ENCODE data around the gene NELFB. TPM values are rescaled to one million over a fixed set of nuclear protein-coding genes. Genes with fewer than 3 reads are reported as not detected.

NELFB gene
- total RNA-seq, 3 donors from 2014 or later = 32.6 to 39.2 (median 38.7) TPM

- Histone ChIP-seq H3K9me3 (no peaks in the 10 kb centered on the region), H3K4me1 (no peaks in the 10 kb centered on the region), H3K4me3 (no peak overlapping the region), H3K27ac (no peak overlapping the region), H3K36me3 (no peaks in the 10 kb centered on the region), H3K27me3 (no peaks in the 10 kb centered on the region)
- TF ChIP-seq POLR2AphosphoS5 (IDR thresholded peaks at IDR 0.05) (no peak), CTCF (IDR thresholded peaks at IDR 0.05) (no peak), POLR2A (IDR thresholded peaks at IDR 0.05) (no peak)
- no peak for DNase-seq (ENCODE audit: low spot score in 2 of 2)
- intact Hi-C loops (cut with DNase I; ENCODE audit: low total_unique reads) = no loop called here
These were observed 7.8 kb downstream of the NELFB start for GRCh38 chr9:137262909-137263285.

DNA sequence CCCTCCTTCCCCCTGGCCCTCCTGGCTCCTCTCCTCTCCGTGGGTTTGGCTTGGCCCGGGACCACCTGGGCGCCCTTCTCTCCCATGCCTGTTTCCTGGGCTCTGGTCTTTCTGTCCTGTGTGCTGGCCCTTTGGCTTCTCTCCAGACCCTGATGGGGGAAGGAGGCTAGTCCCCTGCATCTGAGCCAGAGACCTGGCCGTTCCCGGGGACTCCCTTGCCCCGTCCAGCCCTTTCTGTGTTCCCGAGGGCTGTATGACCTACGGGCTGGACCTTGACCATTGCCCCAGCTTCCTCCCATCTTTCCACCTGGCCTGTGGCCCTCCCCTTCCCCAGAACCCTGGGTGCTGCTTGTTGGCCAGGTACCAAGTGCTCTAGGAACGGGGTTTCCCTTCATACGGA is 8.4 kb downstream of the NELFB start:
- Histone ChIP-seq H3K9me3 (no peaks in the 10 kb centered on the region), H3K36me3 (no peaks in the 10 kb centered on the region), H3K27me3 (no peaks in the 10 kb centered on the region), H3K4me1 (no peaks in the 10 kb centered on the region), H3K4me3 (no peak overlapping the region), H3K27ac (no peak overlapping the region)
- intact Hi-C loops (cut with DNase I; ENCODE audit: low total_unique reads) = no loop called here
- no peak for DNase-seq (ENCODE audit: low spot score in 2 of 2)
- TF ChIP-seq POLR2AphosphoS5 (IDR thresholded peaks at IDR 0.05) (no peak), CTCF (IDR thresholded peaks at IDR 0.05) (no peak), POLR2A (IDR thresholded peaks at IDR 0.05) (no peak)

GRCh38 chr9:137264067-137264466 is 8.9 kb downstream of the NELFB start:
- DNase-seq (ENCODE audit: low spot score in 2 of 2) = no peak
- intact Hi-C loops (cut with DNase I; ENCODE audit: low total_unique reads) = no loop called here
- H3K36me3 ChIP-seq = no peaks in the 10 kb centered on the region
- TF ChIP-seq CTCF (IDR thresholded peaks at IDR 0.05) (no peak), POLR2AphosphoS5 (IDR thresholded peaks at IDR 0.05) (no peak), POLR2A (IDR thresholded peaks at IDR 0.05) (no peak)
- no peak overlapping the region for H3K27ac ChIP-seq
- H3K27me3 ChIP-seq = no peaks in the 10 kb centered on the region
- no peaks in the 10 kb centered on the region for H3K4me1 ChIP-seq
- H3K4me3 ChIP-seq = no peak overlapping the region
- no peaks in the 10 kb centered on the region for H3K9me3 ChIP-seq

DNA sequence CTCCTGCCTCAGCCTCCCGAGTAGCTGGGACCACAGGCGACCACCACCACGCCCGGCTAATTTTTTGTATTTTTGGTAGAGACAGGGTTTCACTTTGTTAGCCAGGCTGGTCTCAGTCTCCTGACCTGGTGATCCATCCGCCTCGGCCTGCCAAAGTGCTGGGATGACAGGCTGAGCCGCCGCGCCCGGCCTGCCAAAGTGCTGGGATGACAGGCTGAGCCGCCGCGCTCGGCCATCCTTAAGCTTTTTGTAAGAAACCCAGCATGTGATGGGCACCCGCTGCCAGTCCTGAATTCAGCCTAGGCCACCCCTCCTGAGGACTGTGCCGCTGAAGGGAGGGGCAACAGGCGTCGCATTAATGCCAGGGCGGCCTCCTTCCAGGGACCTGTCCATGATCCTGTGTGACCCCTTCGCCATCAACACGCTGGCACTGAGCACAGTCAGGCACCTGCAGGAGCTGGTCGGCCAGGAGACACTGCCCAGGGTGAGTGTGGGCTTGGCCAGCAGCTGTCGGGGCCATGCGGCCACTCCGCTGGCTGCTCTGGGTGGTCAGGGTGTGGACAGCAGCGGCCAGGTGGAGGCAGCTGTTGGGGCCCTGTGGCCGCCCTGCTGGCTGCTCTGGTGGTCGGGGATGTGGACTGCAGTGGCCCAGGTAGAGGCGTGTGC is 10.5 kb downstream of the NELFB start:
- TF ChIP-seq POLR2AphosphoS5 (IDR thresholded peaks at IDR 0.05) (no peak), CTCF (IDR thresholded peaks at IDR 0.05) (no peak), POLR2A (IDR thresholded peaks at IDR 0.05) (no peak)
- H3K9me3 ChIP-seq = no peaks in the 10 kb centered on the region
- H3K4me3 ChIP-seq = no peak overlapping the region
- no peaks in the 10 kb centered on the region for H3K27me3 ChIP-seq
- H3K4me1 ChIP-seq = peaks cover 0 to 3% of the 10 kb centered on the region in 2 donors
- H3K36me3 ChIP-seq = no peaks in the 10 kb centered on the region
- intact Hi-C loops (cut with DNase I; ENCODE audit: low total_unique reads) = no loop called here
- DNase-seq (ENCODE audit: low spot score in 2 of 2) = no peak
- no peak overlapping the region for H3K27ac ChIP-seq

GRCh38 chr9:137266162-137266527 is 11.0 kb downstream of the NELFB start:
- no peaks in the 10 kb centered on the region for H3K36me3 ChIP-seq
- intact Hi-C loops (cut with DNase I; ENCODE audit: low total_unique reads) = no loop called here
- H3K9me3 ChIP-seq = no peaks in the 10 kb centered on the region
- H3K4me1 ChIP-seq = peaks cover 0 to 3% of the 10 kb centered on the region in 2 donors
- H3K27me3 ChIP-seq = no peaks in the 10 kb centered on the region
- H3K27ac ChIP-seq = no peak overlapping the region
- TF ChIP-seq POLR2A (IDR thresholded peaks at IDR 0.05) (no peak), CTCF (IDR thresholded peaks at IDR 0.05) (no peak), POLR2AphosphoS5 (IDR thresholded peaks at IDR 0.05) (no peak)
- no peak overlapping the region for H3K4me3 ChIP-seq
- DNase-seq (ENCODE audit: low spot score in 2 of 2) = no peak
